Osteoblast (primary cell): ENCODE results near the gene AKAP13. TPM values are rescaled to one million over a fixed set of nuclear protein-coding genes. Genes with fewer than 3 reads are reported as not detected.

Experiments used
- DNase-seq: peaks from one replicate; pipeline ENCODE4 v3.0.0; 2011; ENCODE audit warnings: low spot score, mixed read lengths; ENCODE audit not compliant: insufficient read length; ENCODE audit errors: missing footprints
- H2AFZ ChIP-seq: 2 replicates; pipeline ENCODE4 v1.6.0; 2011; ENCODE audit warnings: mild to moderate bottlenecking, low read length
- H3K27ac ChIP-seq: 2 replicates; pipeline ENCODE4 v1.5.1; 2011; ENCODE audit warnings: mild to moderate bottlenecking, low read depth, low read length, moderate library complexity
- H3K27me3 ChIP-seq: 2 replicates; pipeline ENCODE4 v1.6.0; 2012; ENCODE audit warnings: mild to moderate bottlenecking, control low read depth, inconsistent platforms, low read length, moderate library complexity; ENCODE audit not compliant: insufficient read depth
- H3K36me3 ChIP-seq: 2 replicates; pipeline ENCODE4 v1.5.1; 2011; ENCODE audit warnings: mild to moderate bottlenecking, low read length, control low read depth, moderate library complexity; ENCODE audit not compliant: insufficient read depth
- H3K4me1 ChIP-seq: 2 replicates; pipeline ENCODE4 v1.5.1; 2011; ENCODE audit warnings: mild to moderate bottlenecking, low read length, control low read depth, moderate library complexity; ENCODE audit not compliant: insufficient read depth
- H3K4me2 ChIP-seq: 2 replicates; pipeline ENCODE4 v1.6.0; 2011; ENCODE audit warnings: mild to moderate bottlenecking, low read length; ENCODE audit not compliant: insufficient read depth
- H3K4me3 ChIP-seq: fragments of 200-600 bp; sonication (generic); 3 replicates; pipeline ENCODE4 v1.5.1; 2012; ENCODE audit warnings: mild to moderate bottlenecking, low read length, inconsistent platforms; ENCODE audit not compliant: insufficient read depth
- H3K79me2 ChIP-seq: 2 replicates; pipeline ENCODE4 v1.6.0; 2012; ENCODE audit warnings: mild to moderate bottlenecking, low read length, control low read depth, inconsistent platforms; ENCODE audit not compliant: insufficient read depth
- H3K9me3 ChIP-seq: 2 replicates; pipeline ENCODE4 v1.5.1; 2011; ENCODE audit warnings: low read depth, low read length, control low read depth
- H4K20me1 ChIP-seq: 2 replicates; pipeline ENCODE4 v1.6.0; 2012; ENCODE audit warnings: mild to moderate bottlenecking, low read length, control low read depth; ENCODE audit not compliant: insufficient read depth
- total RNA-seq: library from RNA; depleted of rRNA; stranded (reverse); fragments of >200 nt; gene quantifications from 2 replicates; pipeline ENCODE4 v1.2.3, GENCODE V29; 2012
- TF ChIP-seq, protein P1 (sequence below): IDR thresholded peaks from 2 replicates; pipeline ENCODE4 v1.5.1; 2011; ENCODE audit warnings: mild to moderate bottlenecking, low read depth, low read length, moderate library complexity; ENCODE audit errors: extremely low read depth

AKAP13 gene
- total RNA-seq, 1 donor, result 77.1 TPM

GRCh38 chr15:85623315-85624049, 243.1 kb downstream of the AKAP13 start:
- Histone ChIP-seq H3K27ac (peak overlapping the region; percentile 98), H3K4me1 (peaks cover 55% of the 10 kb centered on the region), H3K79me2 (peaks cover 73% of the 10 kb centered on the region), H3K27me3 (no peaks in the 10 kb centered on the region), H3K36me3 (no peaks in the 10 kb centered on the region), H4K20me1 (no peaks in the 10 kb centered on the region), H3K9me3 (no peaks in the 10 kb centered on the region), H3K4me2 (peak overlapping the region; percentile 95), H3K4me3 (no peak overlapping the region), H2AFZ (no peak overlapping the region)
- no peak for DNase-seq
- TF ChIP-seq, protein P1, sequence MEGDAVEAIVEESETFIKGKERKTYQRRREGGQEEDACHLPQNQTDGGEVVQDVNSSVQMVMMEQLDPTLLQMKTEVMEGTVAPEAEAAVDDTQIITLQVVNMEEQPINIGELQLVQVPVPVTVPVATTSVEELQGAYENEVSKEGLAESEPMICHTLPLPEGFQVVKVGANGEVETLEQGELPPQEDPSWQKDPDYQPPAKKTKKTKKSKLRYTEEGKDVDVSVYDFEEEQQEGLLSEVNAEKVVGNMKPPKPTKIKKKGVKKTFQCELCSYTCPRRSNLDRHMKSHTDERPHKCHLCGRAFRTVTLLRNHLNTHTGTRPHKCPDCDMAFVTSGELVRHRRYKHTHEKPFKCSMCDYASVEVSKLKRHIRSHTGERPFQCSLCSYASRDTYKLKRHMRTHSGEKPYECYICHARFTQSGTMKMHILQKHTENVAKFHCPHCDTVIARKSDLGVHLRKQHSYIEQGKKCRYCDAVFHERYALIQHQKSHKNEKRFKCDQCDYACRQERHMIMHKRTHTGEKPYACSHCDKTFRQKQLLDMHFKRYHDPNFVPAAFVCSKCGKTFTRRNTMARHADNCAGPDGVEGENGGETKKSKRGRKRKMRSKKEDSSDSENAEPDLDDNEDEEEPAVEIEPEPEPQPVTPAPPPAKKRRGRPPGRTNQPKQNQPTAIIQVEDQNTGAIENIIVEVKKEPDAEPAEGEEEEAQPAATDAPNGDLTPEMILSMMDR, result no peak

GRCh38 chr15:85624291-85624801, 243.9 kb downstream of the AKAP13 start:
- DNase-seq, result peak; percentile 72

DNA sequence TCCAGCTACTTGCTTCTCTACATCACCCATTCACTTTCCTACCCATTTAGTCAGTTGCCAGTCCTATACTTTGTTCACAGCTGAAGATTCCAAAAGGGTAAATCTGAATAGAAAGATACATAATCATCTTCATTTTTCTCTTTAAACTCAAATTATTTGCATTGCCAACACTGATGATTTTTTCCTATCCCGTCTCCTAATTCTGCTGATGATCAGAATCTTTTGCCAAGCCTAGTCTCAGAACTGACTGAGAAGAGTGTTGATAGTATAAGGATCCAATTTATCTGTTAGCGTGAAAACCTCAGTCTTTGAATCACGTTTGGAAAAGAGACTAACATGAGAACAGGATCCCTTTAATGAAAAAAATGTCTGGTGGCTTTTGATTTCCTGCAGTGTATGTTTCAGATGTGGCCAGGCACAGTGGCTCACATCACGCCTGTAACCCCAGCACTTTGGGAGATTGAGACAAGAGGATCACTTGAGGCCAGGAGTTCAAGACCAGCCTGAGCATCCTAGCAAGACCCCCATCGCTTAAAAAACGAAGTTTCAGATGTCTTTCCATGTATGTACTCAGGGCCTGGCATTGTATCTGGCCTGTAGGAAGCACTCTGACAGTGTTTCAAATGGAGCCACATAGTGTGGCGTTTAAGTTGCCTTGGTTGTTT, 244.9 kb downstream of the AKAP13 start:
- peak overlapping the region; percentile 98 for H3K27ac ChIP-seq
- peaks cover 75% of the 10 kb centered on the region for H3K79me2 ChIP-seq
- H4K20me1 ChIP-seq, result no peaks in the 10 kb centered on the region
- no peaks in the 10 kb centered on the region for H3K36me3 ChIP-seq
- no peaks in the 10 kb centered on the region for H3K9me3 ChIP-seq
- no peak overlapping the region for H2AFZ ChIP-seq
- TF ChIP-seq, protein P1, result no peak
- H3K4me3 ChIP-seq, result no peak overlapping the region
- DNase-seq, result no peak
- H3K4me1 ChIP-seq, result peaks cover 43% of the 10 kb centered on the region
- H3K4me2 ChIP-seq, result no peak overlapping the region
- no peaks in the 10 kb centered on the region for H3K27me3 ChIP-seq

More at GRCh38 chr15:85624291-85624801, 243.9 kb downstream of the AKAP13 start:
- no peak overlapping the region for H3K4me3 ChIP-seq
- H3K4me2 ChIP-seq, result peak overlapping the region; percentile 30
- peaks cover 77% of the 10 kb centered on the region for H3K79me2 ChIP-seq
- peak overlapping the region; percentile 98 for H3K27ac ChIP-seq
- no peaks in the 10 kb centered on the region for H3K27me3 ChIP-seq
- peaks cover 53% of the 10 kb centered on the region for H3K4me1 ChIP-seq
- no peaks in the 10 kb centered on the region for H3K36me3 ChIP-seq
- TF ChIP-seq, protein P1, result no peak
- no peaks in the 10 kb centered on the region for H3K9me3 ChIP-seq
- no peak overlapping the region for H2AFZ ChIP-seq
- no peaks in the 10 kb centered on the region for H4K20me1 ChIP-seq

- Histone ChIP-seq H2AFZ (no peak overlapping the region), H3K27me3 (no peaks in the 10 kb centered on the region), H4K20me1 (no peaks in the 10 kb centered on the region), H3K36me3 (no peaks in the 10 kb centered on the region), H3K4me1 (peaks cover 38% of the 10 kb centered on the region), H3K4me3 (no peak overlapping the region), H3K27ac (no peak overlapping the region), H3K4me2 (no peak overlapping the region), H3K9me3 (no peaks in the 10 kb centered on the region), H3K79me2 (peaks cover 75% of the 10 kb centered on the region)
- DNase-seq, result no peak
- TF ChIP-seq, protein P1, result no peak
Measured at GRCh38 chr15:85625856-85626255, 245.5 kb downstream of the AKAP13 start.
